ENCODE measurements around the gene SUGCT.
"Not testable (repeated sequence)": the region's sequence is repeated elsewhere in the genome, so short reads cannot be mapped to it uniquely, and the experiment has no call there.

The SUGCT gene

GRCh38 chr7:40595129-40595528, 460.3 kb downstream of the SUGCT start:
- no peak for DNase-seq

DNA sequence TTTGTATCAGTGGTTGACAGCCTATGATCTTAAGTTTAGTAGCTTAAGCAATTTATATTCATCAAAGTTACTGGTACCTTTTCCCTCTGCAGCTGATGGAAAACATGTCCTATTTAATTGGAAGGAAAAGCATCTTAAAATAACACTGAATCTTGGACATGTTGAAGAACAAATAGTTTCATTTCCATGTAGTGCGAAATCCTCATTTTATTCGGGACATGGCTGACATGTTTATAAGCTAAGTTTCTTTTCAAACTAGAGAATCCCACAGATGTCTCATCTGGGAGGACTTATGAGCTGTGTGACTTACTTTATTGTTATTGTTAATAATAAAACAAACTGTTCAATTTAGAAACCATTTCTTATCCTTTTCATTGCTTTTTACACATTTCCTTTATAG, 461.0 kb downstream of the SUGCT start:
- no peak for DNase-seq

DNA sequence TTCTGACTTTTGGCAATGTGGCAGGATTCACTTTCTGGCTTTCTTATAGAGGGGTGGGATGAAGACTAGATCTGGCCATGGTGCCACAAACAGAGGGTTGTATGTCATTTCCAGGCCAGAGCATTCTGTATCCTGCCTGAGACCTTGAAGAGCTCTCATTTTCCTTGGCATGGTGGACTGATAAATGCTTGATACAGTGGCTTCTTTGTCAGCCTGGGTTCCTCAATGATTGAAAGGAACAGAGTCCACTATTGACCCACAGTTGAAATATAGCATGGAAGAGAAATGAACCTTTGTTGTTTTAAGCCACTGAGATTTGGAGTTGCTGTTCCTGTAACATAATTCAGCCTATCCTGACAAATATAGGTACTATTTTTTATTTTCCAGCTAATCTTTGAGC, 462.7 kb downstream of the SUGCT start:
- DNase-seq: no peak

DNA sequence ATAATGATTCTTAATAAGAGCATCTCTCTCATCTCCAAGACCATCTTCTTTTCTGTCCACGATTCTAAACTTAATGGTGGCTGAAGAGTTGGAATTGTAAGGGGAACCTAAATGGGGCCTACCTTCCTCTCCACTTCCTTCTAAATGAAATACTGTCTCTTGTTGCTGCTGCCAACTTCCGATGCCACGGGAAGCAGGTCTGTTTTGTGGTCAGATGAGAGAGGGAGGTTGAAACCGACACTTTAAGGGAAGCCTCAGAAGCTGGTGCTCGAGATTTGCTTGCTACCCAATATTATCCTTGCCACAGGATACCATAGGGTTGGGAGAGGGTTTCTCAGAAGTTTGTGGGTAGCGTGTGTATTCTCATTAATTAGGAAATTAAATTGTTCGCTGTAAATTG, 464.1 kb downstream of the SUGCT start:
- DNase-seq: no peak

- DNase-seq: no peak
Measured at GRCh38 chr7:40599836-40600235, 465.0 kb downstream of the SUGCT start.

GRCh38 chr7:40602351-40602750, 467.5 kb downstream of the SUGCT start:
- not testable (repeated sequence) for DNase-seq

DNA sequence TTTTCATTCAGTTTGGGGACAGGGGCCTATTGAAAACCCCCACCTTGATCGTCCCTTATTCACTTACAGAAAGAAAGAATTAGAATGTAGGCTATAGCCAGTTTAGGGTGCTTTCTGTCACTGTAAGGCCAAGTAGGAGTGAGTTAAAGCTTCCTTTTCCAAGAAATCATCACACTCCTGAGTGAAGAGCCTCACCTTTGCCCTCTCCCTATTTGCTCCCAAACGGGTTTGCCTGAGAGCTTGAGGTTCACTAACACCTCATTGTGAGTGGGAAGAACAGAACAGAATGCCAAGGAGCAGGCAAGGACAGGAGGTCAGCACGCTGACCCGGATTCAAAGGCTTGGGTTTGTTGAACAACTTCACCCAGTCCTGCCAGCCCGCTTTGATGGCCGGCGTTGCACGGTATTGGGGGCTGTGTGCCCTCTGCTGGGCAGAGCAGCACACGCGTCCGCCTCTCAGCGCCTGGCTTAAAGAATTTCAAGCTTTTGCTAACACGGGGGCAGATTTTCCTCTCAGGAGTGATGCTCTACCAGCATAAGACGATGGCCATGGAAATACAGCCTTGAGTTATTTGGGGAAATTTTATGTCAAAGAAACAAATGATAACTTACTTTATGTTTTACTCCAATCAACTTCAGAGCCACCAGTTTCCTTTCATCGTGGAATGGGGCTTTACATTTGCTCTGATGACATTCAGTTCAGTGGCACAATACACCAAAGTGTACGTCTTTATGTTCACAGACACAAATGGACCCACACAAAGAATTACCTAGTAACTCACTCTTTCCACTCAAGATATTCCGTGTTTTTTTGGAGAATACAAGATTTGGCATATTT, 470.0 kb downstream of the SUGCT start:
- DNase-seq: no peak

- no peak for DNase-seq
Measured at GRCh38 chr7:40608321-40609075, 473.7 kb downstream of the SUGCT start.

GRCh38 chr7:40610461-40610860, 475.7 kb downstream of the SUGCT start:
- no peak for DNase-seq

- no peak for DNase-seq
Measured at GRCh38 chr7:40611095-40611871, 476.5 kb downstream of the SUGCT start.

- no peak for DNase-seq
Measured at GRCh38 chr7:40612298-40612697, 477.5 kb downstream of the SUGCT start.

DNA sequence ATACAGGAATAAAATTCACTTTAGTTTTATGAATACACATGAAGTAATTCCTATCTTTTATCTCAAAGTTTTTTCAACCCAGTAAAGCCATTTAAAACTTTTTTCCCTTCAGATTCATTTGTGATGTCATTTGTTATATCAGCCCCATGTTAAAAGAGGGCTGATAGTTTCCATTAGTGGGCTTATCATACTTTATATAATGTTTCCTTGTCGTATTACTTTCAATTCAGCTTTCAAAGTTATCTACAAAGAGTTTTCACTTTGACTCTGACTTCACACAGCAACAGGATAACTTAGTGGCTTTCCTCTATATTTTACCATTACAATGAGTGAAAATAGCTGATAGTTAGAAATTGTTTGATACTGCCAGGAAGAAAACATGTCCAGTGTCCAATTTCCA, 484.8 kb downstream of the SUGCT start:
- DNase-seq: no peak

- DNase-seq: no peak
Measured at GRCh38 chr7:40621592-40621998, 486.8 kb downstream of the SUGCT start.

DNA sequence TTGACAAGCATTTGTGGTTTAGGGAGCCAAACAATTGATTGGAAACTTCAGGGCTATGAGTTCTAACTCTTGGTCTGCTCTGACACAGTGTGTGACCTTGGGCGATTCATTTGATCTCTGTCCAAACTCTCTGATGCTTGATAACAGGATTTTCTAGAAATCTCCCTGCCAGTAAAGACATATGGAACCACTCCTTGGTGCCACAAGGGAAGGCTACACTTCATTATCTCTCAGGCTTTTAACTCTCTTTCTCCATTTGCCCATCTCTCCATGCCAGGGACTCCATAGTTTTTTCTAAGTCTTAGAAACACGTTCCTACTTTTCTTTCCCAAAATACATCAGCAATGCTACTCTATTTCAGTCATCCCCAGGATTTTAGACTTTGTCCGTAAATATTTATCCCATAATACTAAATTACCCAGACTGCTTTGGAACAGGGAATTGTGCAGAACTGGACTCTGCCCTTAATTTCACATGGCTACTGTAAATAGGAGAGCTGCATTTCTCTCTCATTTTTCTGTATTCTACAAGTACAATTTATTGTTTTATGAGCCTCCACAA, 488.2 kb downstream of the SUGCT start:
- DNase-seq: no peak

- DNase-seq: no peak
Measured at GRCh38 chr7:40623863-40624262, 489.1 kb downstream of the SUGCT start.

- not testable (repeated sequence) for DNase-seq
Measured at GRCh38 chr7:40627361-40627760, 492.6 kb downstream of the SUGCT start.

- DNase-seq: no peak
Measured at GRCh38 chr7:40629891-40630290, 495.1 kb downstream of the SUGCT start.

- no peak for DNase-seq
Measured at GRCh38 chr7:40634118-40634517, 499.3 kb downstream of the SUGCT start.

GRCh38 chr7:40638545-40639320, 503.9 kb downstream of the SUGCT start:
- no peak for DNase-seq

GRCh38 chr7:40640566-40640965, 505.8 kb downstream of the SUGCT start:
- no peak for DNase-seq

- DNase-seq: no peak
Measured at GRCh38 chr7:40641701-40642100, 506.9 kb downstream of the SUGCT start.

DNA sequence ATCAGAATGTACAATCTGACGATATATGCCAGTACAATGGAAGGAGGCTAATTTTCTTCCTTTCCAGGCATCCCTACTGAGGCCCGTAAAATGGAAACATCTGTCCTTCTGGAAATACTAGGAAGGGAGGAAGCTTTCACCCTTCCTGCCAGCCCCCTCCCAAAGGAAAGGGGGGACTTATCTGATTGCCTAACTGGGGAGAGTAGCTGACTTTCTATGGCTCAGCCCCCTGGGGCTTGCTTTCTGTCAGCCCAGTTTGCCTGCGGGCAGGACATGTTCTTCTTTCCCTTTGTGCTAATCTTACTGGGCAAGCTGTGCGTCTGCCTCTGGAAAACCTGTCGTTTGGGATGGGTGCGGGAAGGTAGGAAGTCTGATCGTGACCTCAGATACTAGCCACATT, 508.9 kb downstream of the SUGCT start:
- DNase-seq: no peak
